HG02885 (cell line): Measurements from ENCODE around the gene ARAP1.

Experiments
- ATAC-seq: cut with Tn5 transposase; IDR thresholded peaks from one replicate; pipeline ENCODE4 v1.9.1; 2021; ENCODE audit warnings: mild to moderate bottlenecking; ENCODE audit not compliant: unreplicated experiment, poor library complexity

Gene ARAP1

DNA sequence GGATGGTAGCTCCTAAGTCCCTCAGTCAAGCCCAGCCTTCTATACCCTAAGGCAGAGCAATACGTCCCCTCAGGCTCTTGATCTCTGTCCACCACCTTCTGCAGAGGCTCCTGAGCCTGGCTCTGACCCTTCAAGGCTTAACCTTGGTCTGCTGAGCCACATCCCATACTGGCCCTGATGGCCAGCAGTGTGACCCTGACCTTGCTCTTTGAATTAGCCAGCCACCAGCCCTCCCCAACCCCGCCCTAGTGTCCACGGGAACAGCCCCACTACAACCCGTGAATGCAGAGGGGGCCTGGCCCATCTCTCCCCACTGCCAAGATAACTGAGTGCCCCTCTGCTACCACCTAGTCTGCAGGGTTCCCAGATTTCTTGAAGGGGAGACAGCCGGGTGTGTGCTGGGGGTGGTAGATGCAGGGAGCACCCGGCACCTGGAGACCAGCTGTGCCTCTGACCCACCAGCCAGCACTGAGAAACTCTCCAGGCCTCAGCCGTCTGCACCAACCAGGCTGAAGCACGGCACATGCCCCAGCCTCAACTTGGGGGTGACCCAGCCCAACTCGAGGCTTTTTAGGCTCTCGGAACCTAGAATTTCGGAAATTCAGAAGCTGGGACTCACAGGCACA lies 6.2 kb downstream of the ARAP1 start:
- ATAC-seq: no peak

- ATAC-seq: no peak
Measured at GRCh38 chr11:72745511-72745910, 6.7 kb downstream of the ARAP1 start.

- no peak for ATAC-seq
Measured at GRCh38 chr11:72744474-72744873, 7.7 kb downstream of the ARAP1 start.

DNA sequence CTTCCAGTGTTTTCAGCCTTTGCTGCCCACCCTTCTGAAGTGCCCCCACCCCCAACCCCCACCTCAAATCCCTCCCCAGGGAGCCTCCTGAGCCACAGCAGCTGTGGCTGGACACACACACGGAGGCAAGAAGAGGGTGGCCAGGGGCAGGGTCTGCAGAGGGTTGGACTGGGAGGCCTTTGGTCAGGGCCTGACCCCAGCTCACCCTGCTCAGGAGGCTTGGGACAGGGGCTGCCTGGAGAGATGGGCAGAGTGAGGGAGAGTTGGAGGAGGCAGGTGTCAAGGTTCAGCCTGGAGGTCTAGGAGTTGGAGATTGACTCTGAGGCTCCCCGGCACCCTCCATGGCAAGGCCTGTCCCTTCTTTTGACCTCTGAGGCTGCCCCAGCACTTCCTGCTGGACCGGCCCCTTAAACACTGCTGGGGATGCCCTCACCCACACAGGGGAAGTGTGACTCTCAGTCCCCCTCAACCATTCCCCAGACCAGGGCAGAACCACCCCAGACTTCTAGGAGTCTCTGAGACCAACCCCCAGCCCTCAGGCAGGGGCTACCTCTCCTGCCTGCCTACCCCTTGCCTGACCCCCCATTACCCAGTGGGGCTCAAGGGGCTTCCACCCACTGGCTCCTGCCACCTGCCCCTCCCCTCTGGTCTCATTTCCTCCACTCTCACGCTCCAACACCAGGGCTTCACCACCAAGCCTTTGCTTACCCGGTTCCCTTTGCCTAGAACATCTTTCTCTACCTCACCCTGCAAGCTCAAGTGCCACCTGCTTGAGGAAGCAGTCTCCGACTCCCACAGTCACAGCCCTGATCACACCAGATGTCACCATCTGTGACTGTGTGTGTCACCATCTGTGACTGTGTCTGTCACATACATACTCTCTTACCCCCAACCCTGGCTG lies 8.6 kb downstream of the ARAP1 start:
- peak; percentile 56 for ATAC-seq

GRCh38 chr11:72742513-72743320 lies 9.5 kb downstream of the ARAP1 start:
- ATAC-seq: no peak

- ATAC-seq: no peak
Measured at GRCh38 chr11:72741849-72742512, 10.2 kb downstream of the ARAP1 start.

GRCh38 chr11:72741429-72741833 lies 10.8 kb downstream of the ARAP1 start:
- ATAC-seq: no peak

GRCh38 chr11:72740562-72741428 lies 11.4 kb downstream of the ARAP1 start:
- ATAC-seq: no peak

DNA sequence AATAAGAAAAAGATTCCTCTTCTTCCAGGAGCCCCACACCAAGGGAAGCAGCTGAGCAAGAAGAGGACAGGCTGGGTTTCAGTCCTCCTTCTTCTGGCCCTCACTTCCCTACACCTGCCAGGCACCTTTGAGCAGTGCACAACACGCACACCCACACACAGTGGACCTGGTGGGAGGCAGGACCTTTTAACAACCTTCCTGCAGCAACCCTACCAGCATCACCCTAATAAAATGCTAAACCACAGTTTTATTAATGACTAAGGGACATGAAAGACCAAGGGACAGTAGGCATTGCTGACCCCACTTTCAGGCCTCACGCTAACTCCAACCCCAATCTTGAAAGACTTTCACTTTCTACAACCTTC lies 12.2 kb downstream of the ARAP1 start:
- no peak for ATAC-seq

DNA sequence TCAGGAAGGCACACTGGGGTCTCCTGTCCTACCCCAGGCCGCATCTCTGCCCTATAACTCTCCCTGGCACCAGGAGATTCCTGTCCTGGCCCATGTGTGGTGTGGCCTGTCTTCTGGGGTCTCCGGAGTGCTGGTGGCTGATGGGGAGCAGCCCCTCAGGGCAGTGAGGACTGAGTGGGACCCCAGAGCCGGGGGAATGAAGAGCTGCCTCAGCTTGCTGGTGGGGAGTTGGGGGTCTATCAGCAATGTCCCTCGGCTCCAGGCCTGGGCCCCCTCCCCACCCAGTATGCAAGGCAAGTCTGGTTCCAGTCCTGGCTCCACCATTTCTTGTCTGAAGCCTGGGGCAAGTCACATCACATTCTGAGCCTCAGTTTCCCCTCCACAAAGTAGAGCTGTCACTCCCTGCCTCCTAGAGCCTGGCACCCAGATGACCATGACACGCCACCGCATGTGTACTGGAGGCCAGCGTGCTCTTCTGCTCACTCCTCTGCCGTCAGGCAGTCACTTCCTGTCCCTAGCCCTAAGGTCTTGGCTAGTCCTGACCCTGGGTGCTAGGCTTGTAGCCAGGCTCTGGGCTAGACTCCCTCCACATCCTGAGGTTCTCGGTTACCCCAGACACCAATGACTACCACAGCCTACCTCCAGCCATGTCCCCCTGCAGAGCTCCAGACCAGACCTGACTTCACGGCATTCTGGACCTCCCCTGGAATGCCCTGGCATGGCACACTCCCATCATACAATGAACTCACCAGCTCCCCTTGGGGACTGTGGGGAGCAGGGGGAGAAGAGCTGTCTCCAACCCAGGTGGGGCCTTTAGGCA lies 12.8 kb downstream of the ARAP1 start:
- ATAC-seq: no peak

DNA sequence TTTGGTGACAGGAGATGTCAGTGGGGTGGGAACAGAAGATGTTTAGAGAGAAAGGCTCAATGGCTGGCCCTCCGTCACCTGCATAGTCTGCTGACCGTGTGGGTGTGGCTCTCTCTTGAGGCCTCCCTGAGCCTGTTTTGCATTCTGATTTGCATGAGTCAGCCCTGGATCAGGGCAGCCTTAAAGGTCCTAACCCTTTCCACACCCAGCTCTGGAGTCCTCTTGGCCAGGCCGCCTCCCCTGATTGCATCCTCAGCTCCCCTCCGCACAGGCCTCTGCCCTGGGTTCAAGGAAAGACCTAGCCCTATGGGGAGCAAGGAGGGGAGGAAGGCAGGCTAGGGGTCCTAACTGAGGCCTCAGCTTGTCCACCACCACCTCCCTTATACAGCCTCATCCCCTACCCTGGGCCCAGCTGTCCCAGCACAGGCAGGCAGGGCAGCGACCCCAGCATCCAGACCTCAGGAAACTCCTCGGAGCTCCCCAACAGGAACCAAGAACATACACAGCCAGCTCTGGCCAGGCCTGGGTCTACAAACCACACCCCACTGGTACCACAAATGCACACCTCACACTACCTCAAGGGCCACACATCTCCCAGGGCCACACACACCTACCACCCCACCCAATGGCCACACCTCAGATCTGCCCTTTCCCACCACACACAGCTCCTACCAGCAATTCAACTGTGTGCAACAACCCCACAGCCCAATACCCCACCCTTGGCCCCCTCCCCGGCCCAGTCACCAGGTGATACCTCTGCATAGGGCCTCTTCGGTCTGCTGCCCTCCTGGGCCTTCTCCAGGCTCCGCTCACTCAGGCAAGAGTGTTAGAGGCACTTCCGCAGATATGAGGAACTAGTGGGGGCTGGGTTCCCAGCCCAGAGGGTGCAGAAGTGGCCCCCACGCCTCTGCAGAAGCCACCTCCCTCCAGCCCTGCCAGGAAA lies 13.7 kb downstream of the ARAP1 start:
- ATAC-seq: no peak

DNA sequence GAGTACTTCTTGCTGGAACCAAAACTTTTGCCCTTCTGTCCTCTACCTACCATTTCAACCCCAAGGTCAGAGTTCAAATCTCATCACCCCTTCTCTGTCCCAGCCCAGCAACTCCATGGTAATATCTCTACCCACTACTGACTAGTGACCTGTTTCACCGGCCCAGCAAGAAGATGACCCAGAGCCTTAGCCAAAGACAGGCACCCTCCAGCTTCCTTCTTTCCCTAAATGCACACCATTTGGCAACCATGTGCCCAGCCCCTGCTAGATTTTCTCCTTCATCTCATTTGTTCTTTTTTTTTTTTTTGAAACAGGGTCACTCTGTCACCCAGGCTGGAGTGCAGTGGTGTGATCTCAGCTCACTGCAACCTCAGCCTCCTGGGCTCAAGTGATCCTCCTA lies 14.9 kb downstream of the ARAP1 start:
- no peak for ATAC-seq

- no peak for ATAC-seq
Measured at GRCh38 chr11:72736452-72737069, 15.6 kb downstream of the ARAP1 start.

DNA sequence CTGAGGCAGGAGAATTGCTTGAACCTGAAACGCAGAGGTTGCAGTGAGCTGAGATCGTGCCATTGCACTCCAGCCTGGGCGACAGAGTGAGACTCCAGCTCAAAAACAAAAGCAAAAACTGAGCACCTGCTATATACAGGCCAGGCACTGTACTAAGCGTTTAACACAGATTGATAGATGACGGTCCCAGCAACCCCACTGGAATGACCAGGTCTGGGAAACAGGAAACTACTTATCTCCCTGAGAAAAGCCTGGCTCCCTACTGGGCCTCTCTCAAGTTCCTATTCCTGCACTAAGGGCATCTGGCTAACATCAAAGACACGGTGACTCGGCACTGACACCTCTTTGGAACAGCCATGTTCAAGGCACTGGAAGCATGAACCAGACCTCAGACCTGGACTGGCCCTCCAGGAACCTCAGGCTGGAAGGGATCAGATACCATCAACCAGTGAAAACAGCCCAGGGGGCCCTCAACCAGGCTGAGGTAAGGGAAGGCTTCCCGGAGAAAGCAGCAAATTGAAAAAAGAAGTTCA lies 16.6 kb downstream of the ARAP1 start:
- no peak for ATAC-seq

DNA sequence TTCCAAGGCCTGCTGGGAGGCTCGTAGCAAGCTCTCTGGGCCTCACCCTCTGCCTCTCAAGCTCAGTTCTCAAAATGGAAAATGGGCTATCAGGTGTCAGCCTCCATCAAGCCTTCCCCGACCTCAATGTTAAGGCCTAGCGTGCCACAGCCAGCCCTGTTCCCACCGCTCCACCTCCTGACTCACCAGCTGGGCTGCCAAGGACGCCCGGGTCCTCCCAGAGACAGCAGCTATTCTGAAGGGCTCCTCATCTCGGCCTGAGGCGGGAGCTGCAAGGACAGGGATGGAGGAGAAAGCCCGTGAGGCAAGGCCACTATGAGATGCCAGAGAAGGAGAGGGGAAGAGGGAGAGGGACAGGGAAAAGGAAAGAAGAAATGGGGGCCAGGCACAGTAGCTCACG lies 19.9 kb downstream of the ARAP1 start:
- no peak for ATAC-seq

DNA sequence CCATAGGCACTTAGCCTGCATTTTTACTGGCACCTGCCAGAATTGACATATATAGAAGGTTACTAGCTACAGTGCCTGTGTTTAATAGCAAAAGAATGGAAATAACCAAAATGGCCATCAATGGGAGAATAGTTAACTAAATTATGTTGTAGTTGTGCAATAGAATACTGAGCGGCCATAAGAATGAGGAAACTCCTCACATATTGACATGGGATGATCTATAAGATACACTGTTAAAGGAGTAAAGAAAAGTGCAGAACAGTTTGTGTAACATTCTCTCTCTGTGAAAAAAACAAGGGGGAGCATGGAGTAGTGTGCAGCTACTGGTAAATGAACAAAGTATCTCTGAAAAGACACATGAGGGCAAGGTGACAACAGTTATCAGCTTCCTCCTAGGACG lies 21.5 kb downstream of the ARAP1 start:
- ATAC-seq: no peak

- ATAC-seq: no peak
Measured at GRCh38 chr11:72730243-72730642, 22.0 kb downstream of the ARAP1 start.
